Gastrocnemius medialis (tissue), 4 donors: ENCODE data around the gene CDC14B. TPM values are rescaled to one million over a fixed set of nuclear protein-coding genes. Genes with fewer than 3 reads are reported as not detected.

ENCODE experiments used
- ATAC-seq, 2 donors: fragments of 150-250 bp; one replicate each; pipeline ENCODE4 v1.9.1; 2016
- DNase-seq, 2 donors: peaks; one replicate each; pipeline ENCODE4 v3.0.0-alpha.2; 2019
- H3K27ac ChIP-seq, 4 donors: fragments of 200-600 bp; sonication (generic); 1 replicate in 1 of 4; 2 replicates in 3 of 4; pipeline ENCODE4 v1.5.1; 2016 to 2018; ENCODE audit warnings: mild to moderate bottlenecking in 2 of 4, moderate library complexity in 1 of 4
- H3K27me3 ChIP-seq, 3 donors: fragments of 200-600 bp; sonication (generic) in 2 of 3; 1 replicate in 1 of 3; 2 replicates in 2 of 3; pipeline versions ENCODE4 v1.5.1 to v1.6.0; 2016 to 2019; ENCODE audit warnings: mild to moderate bottlenecking in 1 of 3, moderate library complexity in 1 of 3
- H3K36me3 ChIP-seq, 2 donors: fragments of 200-600 bp; sonication (generic) in 1 of 2; one replicate each; pipeline ENCODE4 v1.5.1; 2017 to 2018
- H3K4me1 ChIP-seq, 2 donors: fragments of 200-600 bp; sonication (generic) in 1 of 2; one replicate each; pipeline ENCODE4 v1.5.1; 2016 to 2017; ENCODE audit warnings: mild to moderate bottlenecking in 2 of 2
- H3K4me3 ChIP-seq, 4 donors: fragments of 200-600 bp; sonication (generic) in 3 of 4; 1 replicate in 1 of 4; 2 replicates in 3 of 4; pipeline ENCODE4 v1.5.1; 2016 to 2019; ENCODE audit warnings: mild to moderate bottlenecking in 2 of 4
- H3K9me3 ChIP-seq, 3 donors: fragments of 200-600 bp; sonication (generic) in 2 of 3; 1 replicate in 1 of 3; 2 replicates in 2 of 3; pipeline ENCODE4 v1.5.1; 2016 to 2019
- POLR2A ChIP-seq, 2 donors: fragments of 450-650 bp; IDR thresholded peaks; one replicate each; pipeline ENCODE4 v1.6.1; 2017; ENCODE audit warnings: antibody characterized with exemption in 2 of 2, mild to moderate bottlenecking in 2 of 2, moderate library complexity in 2 of 2
- in situ Hi-C, 4 donors: fragments of 200-750 bp; cut with MboI; loops; one replicate each; pipeline versions ENCODE4 v1.15.0 to v1.8.0; 2017; ENCODE audit warnings: low sequenced_read_pairs in 4 of 4
- intact Hi-C: fragments of 100-400 bp; cut with DNase I; formaldehyde crosslinking; loops from one replicate; pipeline ENCODE4 v1.15.1; 2023; ENCODE audit warnings: low total_unique reads
- total RNA-seq, 4 donors: library from RNA; depleted of rRNA; stranded (reverse); fragments of >200 nt; gene quantifications; one replicate each; pipeline versions ENCODE4 v1.1.0 to v1.2.3, GENCODE V29; 2016
- TF ChIP-seq, protein P1 (sequence below), 5 experiments: fragments of 450-650 bp in 3 of 5; fragments of 200-600 bp in 2 of 5; sonication (generic) in 2 of 5; IDR thresholded peaks in 4 of 5; conservative IDR thresholded peaks in 1 of 5; 1 replicate in 4 of 5; 2 replicates in 1 of 5; pipeline ENCODE4 v1.5.1; 2016 to 2019; ENCODE audit warnings: antibody characterized with exemption in 5 of 5, mild to moderate bottlenecking in 3 of 5, moderate library complexity in 3 of 5

Gene CDC14B
- total RNA-seq, 4 donors from 2014 or later = 2.0 to 9.4 (median 5.5) TPM

DNA sequence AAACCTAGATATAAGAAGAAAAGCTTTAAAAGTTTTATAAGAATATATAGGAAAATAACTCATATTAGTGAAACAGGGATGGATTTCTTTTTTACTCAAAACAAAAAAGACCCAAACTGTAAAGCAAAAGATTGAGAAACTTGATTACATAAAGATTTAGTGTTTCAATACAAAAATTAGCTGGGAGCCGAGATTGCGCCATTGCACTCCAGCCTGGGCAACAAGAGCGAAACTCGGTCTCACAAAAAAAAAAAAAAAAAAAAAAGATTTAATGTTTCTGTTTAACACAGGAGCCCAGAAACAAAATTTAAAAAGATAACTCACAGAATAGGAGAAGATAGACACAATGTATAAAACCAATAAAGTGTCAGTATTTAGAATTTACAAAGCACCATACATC lies 45.2 kb downstream of the CDC14B start:
- ATAC-seq (no peak), DNase-seq (no peak)
- intact Hi-C loops (no loop called here), in situ Hi-C loops (no loop called here)
- Histone ChIP-seq H3K4me1 (no peaks in the 10 kb centered on the region), H3K27me3 (no peaks in the 10 kb centered on the region), H3K9me3 (no peaks in the 10 kb centered on the region), H3K27ac (no peak overlapping the region), H3K4me3 (no peak overlapping the region), H3K36me3 (no peaks in the 10 kb centered on the region)
- no peak for TF ChIP-seq POLR2A (IDR thresholded peaks at IDR 0.05)
- TF ChIP-seq, protein P1, sequence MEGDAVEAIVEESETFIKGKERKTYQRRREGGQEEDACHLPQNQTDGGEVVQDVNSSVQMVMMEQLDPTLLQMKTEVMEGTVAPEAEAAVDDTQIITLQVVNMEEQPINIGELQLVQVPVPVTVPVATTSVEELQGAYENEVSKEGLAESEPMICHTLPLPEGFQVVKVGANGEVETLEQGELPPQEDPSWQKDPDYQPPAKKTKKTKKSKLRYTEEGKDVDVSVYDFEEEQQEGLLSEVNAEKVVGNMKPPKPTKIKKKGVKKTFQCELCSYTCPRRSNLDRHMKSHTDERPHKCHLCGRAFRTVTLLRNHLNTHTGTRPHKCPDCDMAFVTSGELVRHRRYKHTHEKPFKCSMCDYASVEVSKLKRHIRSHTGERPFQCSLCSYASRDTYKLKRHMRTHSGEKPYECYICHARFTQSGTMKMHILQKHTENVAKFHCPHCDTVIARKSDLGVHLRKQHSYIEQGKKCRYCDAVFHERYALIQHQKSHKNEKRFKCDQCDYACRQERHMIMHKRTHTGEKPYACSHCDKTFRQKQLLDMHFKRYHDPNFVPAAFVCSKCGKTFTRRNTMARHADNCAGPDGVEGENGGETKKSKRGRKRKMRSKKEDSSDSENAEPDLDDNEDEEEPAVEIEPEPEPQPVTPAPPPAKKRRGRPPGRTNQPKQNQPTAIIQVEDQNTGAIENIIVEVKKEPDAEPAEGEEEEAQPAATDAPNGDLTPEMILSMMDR (IDR thresholded peaks at IDR 0.05 in 4 of 5, conservative IDR thresholded peaks at IDR 0.05 in 1 of 5) = no peak

DNA sequence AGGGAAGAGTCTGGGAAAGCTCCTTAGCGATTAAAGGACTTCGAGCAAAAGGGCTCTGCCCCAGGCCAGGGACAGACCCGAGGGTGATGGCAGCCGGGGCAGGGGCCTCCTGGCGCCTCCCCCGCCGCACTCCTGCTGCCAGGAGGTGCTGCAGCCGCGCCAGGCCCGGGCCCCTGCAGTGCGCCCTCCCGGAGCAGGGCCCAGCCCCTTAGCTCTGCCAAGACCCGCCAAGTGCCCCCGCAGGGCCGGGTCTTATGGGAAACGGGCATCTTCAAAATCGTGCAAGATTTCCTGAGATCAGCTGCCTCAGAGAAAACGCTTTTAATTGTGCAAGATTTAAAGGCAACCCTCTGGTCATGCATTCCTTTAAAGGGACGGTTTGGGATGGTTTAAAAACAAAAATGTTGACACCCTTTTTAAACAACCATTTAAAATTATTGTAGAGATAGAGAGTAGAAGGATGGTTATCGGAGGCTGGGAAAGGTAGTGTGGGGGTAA lies 52.4 kb downstream of the CDC14B start:
- no peak for TF ChIP-seq POLR2A (IDR thresholded peaks at IDR 0.05)
- TF ChIP-seq, protein P1 (IDR thresholded peaks at IDR 0.05 in 4 of 5, conservative IDR thresholded peaks at IDR 0.05 in 1 of 5) = no peak
- peak in 1 of 2 donors; percentile 47 for ATAC-seq

DNA sequence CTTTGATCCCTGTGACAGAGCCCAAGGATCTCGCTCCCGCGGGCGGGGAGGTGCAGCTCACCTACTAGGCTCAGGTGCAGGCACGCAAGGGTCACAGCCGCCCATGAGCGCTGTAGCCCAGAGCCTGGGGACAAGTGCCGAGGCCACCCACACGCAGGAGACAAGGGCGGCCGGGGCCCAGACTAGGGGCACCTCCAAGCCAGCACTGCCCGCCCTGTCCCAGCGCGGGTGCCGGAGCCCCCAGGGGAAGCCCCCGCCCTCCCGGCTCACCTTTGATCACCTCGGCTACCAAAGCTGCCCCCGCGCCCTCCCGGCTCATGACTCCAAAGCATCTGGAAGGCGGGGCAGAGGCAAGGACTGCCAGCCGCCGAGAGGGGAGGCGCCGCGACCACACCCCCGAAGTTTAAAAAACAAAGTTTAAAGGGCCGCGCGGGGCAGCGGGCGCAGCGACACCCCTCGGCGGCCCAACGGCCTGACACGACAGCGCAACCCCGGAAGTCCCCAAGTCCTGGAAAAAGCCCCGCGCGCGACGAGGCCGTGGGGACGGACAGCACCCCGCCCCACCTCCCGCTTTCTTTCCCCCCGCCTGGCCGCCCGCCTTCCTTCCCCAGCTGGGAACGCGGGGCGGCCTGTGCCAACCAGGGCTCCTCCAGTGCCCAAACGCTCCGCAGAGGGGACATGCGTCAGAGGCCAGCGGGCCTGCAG lies 53.0 kb downstream of the CDC14B start:
- ATAC-seq (peak; percentile 82 to 91), DNase-seq (peak; percentile 45 to 60)
- H3K27me3 ChIP-seq = no peaks in the 10 kb centered on the region
- TF ChIP-seq, protein P1 (IDR thresholded peaks at IDR 0.05 in 4 of 5, conservative IDR thresholded peaks at IDR 0.05 in 1 of 5) = peak; percentile 31 to 77 (median 62)
- peak in 1 of 2 donors; percentile 12 for TF ChIP-seq POLR2A (IDR thresholded peaks at IDR 0.05)
- intact Hi-C loops (loop anchor here (2.0 to 10.0 kb wide), 4 partner anchors 52 to 242 kb away; partner anchors contain the start of genes CDC14B, HABP4 and PRXL2C), in situ Hi-C loops (loop anchor here in 1 of 4 donors (10.0 kb wide), 1 partner anchor 112 kb away; the partner anchor contains the start of gene HABP4)
- peaks cover 0 to 11% of the 10 kb centered on the region in 2 donors for H3K4me1 ChIP-seq
- peak overlapping the region; percentile 69 to 84 (median 75) for H3K27ac ChIP-seq
- H3K9me3 ChIP-seq = no peaks in the 10 kb centered on the region
- no peaks in the 10 kb centered on the region for H3K36me3 ChIP-seq
- peak overlapping the region; percentile 65 to 81 (median 77) for H3K4me3 ChIP-seq

More for the DNA sequence above, 52.4 kb downstream of the CDC14B start:
- intact Hi-C loops = loop anchor here (2.0 to 10.0 kb wide), 4 partner anchors 52 to 242 kb away; partner anchors contain the start of genes CDC14B, HABP4 and PRXL2C
- no peaks in the 10 kb centered on the region for H3K9me3 ChIP-seq
- no peak for DNase-seq
- H3K4me1 ChIP-seq = peaks cover 0 to 11% of the 10 kb centered on the region in 2 donors
- H3K4me3 ChIP-seq = peak overlapping the region; percentile 65 to 81 (median 77)
- peak overlapping the region; percentile 69 to 84 (median 75) for H3K27ac ChIP-seq
- in situ Hi-C loops = loop anchor here in 1 of 4 donors (10.0 kb wide), 1 partner anchor 112 kb away; the partner anchor contains the start of gene HABP4
- no peaks in the 10 kb centered on the region for H3K27me3 ChIP-seq
- H3K36me3 ChIP-seq = no peaks in the 10 kb centered on the region

DNA sequence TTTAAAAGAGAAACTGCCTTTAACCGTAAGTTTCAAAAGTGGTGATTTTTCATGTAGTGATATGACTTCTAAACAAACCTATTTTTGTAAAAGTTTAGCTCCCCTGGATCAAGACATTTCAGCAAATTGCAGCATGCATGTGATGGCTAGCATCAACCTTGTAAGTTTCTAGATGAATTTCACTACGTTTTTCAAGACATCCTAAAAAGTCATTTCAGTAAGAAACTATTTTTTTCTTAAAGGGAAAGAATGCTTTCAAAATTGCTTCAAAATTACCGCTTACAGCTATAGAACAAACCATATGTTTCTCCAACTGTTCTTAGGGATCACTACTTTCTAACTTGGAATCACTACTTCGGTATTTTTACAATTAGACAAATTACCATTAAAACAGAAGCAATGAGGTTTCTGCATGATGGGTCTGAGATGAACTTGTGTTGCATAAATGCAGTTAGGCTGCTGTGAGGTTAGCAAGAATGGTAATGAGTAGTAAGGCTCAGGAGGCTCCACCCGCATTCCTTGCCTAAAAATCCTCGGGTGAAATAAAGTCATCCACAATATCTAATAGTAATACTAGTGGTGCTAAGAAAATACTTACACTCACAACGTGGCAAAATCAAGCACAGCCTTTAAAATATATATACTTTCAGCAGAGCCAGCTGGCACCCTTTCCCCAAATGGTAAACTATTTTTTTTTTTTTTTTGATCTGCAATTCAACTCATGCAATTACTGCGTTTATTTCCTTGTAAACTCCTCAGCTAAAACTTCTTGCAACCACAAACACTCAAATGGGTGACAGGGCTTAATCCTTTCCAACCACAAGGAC lies 53.8 kb downstream of the CDC14B start:
- Histone ChIP-seq H3K36me3 (no peaks in the 10 kb centered on the region), H3K4me3 (peak overlapping the region; percentile 65 to 81 (median 77)), H3K27me3 (no peaks in the 10 kb centered on the region), H3K9me3 (no peaks in the 10 kb centered on the region), H3K27ac (peak overlapping the region; percentile 69 to 84 (median 75)), H3K4me1 (peaks cover 0 to 11% of the 10 kb centered on the region in 2 donors)
- ATAC-seq = no peak
- intact Hi-C loops = loop anchor here (2.0 to 10.0 kb wide), 4 partner anchors 53 to 241 kb away; partner anchors contain the start of genes CDC14B, HABP4 and PRXL2C
- DNase-seq = no peak
- in situ Hi-C loops = loop anchor here in 1 of 4 donors (10.0 kb wide), 1 partner anchor 111 kb away; the partner anchor contains the start of gene HABP4
- TF ChIP-seq POLR2A (IDR thresholded peaks at IDR 0.05) = no peak
- TF ChIP-seq, protein P1 (IDR thresholded peaks at IDR 0.05 in 4 of 5, conservative IDR thresholded peaks at IDR 0.05 in 1 of 5) = no peak
